ENCODE results near the gene STX16. TPM values are rescaled to one million over a fixed set of nuclear protein-coding genes. Genes with fewer than 3 reads are reported as not detected.

STX16 gene
- total RNA-seq, 1 experiment from 2014 or later: 41.9 TPM

- Histone ChIP-seq H3K4me3 (ENCODE audit: low read depth in 2 of 2, low read length in 2 of 2) (no peak overlapping the region), H3K36me3 (ENCODE audit: control insufficient read depth, insufficient read depth, low read length) (no peaks in the 10 kb centered on the region), H3K9me3 (ENCODE audit: control insufficient read depth, insufficient read depth, low read depth, low read length) (no peaks in the 10 kb centered on the region), H3K4me1 (ENCODE audit: control insufficient read depth, insufficient read depth, low read length) (no peaks in the 10 kb centered on the region), H3K27me3 (ENCODE audit: control insufficient read depth, insufficient read depth, low read length) (no peaks in the 10 kb centered on the region), H3K27ac (ENCODE audit: low read length) (no peak overlapping the region)
- BruUV-seq (replicated peaks): no TSS peak
- CTCF ChIA-PET: no interaction called here
- intact Hi-C loops (cut with micrococcal nuclease; ENCODE audit: unreplicated experiment): no loop called here
- DNase-seq (ENCODE audit: low read depth, low spot score) (no peak), ATAC-seq (no peak)
- in situ Hi-C loops (cut with HindIII; ENCODE audit: low pct_unique_long_range_greater_than_20kb, low sequenced_read_pairs): no loop called here
- TF ChIP-seq CTCF (IDR thresholded peaks at IDR 0.05) (no peak), SIN3A (IDR thresholded peaks at IDR 0.05; ENCODE audit: borderline replicate concordance, insufficient read depth, low read depth, low read length) (no peak), REST (IDR thresholded peaks at IDR 0.05; ENCODE audit: insufficient read depth in 1 of 2, low read depth in 2 of 2, low read length in 1 of 2) (no peak), POLR2AphosphoS5 (IDR thresholded peaks at IDR 0.05; ENCODE audit: low read depth, low read length) (no peak), TCF7L2 (IDR thresholded peaks at IDR 0.05; ENCODE audit: low read depth, low read length) (no peak)
- POLR2A ChIA-PET: no interaction called here
Observed at GRCh38 chr20:58609026-58609425, 42.1 kb upstream of the STX16 start.

- no peaks in the 10 kb centered on the region for H3K9me3 ChIP-seq (ENCODE audit: control insufficient read depth, insufficient read depth, low read depth, low read length)
- no peaks in the 10 kb centered on the region for H3K36me3 ChIP-seq (ENCODE audit: control insufficient read depth, insufficient read depth, low read length)
- in situ Hi-C loops (cut with HindIII; ENCODE audit: low pct_unique_long_range_greater_than_20kb, low sequenced_read_pairs) (no loop called here), intact Hi-C loops (cut with micrococcal nuclease; ENCODE audit: unreplicated experiment) (no loop called here)
- H3K4me1 ChIP-seq (ENCODE audit: control insufficient read depth, insufficient read depth, low read length): no peaks in the 10 kb centered on the region
- no peaks in the 10 kb centered on the region for H3K27me3 ChIP-seq (ENCODE audit: control insufficient read depth, insufficient read depth, low read length)
- BruUV-seq (replicated peaks): no TSS peak
- no peak overlapping the region for H3K27ac ChIP-seq (ENCODE audit: low read length)
- no peak for ATAC-seq
- H3K4me3 ChIP-seq (ENCODE audit: low read depth in 2 of 2, low read length in 2 of 2): no peak overlapping the region
- TF ChIP-seq SIN3A (IDR thresholded peaks at IDR 0.05; ENCODE audit: borderline replicate concordance, insufficient read depth, low read depth, low read length): no peak
- no peak for TF ChIP-seq REST (IDR thresholded peaks at IDR 0.05; ENCODE audit: insufficient read depth in 1 of 2, low read depth in 2 of 2, low read length in 1 of 2)
- no peak for TF ChIP-seq TCF7L2 (IDR thresholded peaks at IDR 0.05; ENCODE audit: low read depth, low read length)
- TF ChIP-seq POLR2AphosphoS5 (IDR thresholded peaks at IDR 0.05; ENCODE audit: low read depth, low read length): no peak
- ChIA-PET POLR2A (no interaction called here), CTCF (no interaction called here)
- DNase-seq (ENCODE audit: low read depth, low spot score): no peak
Observed at GRCh38 chr20:58610071-58610800, 40.8 kb upstream of the STX16 start.
